HepG2 (cell line): ENCODE data around the gene GFER. TPM values are rescaled to one million over a fixed set of nuclear protein-coding genes. Genes with fewer than 3 reads are reported as not detected.

Experiments
- CENPBD1 ChIP-seq: sonication (generic); formaldehyde crosslinking; IDR thresholded peaks from 2 replicates; pipeline ENCODE4 v1.8.0; 2022; ENCODE audit warnings: missing genetic modification reagents, low read depth, mild to moderate bottlenecking, borderline replicate concordance
- MED8 ChIP-seq: sonication (generic); formaldehyde crosslinking; IDR thresholded peaks from 2 replicates; pipeline ENCODE4 v1.8.1; 2023; ENCODE audit warnings: mild to moderate bottlenecking, missing genetic modification reagents; ENCODE audit not compliant: insufficient replicate concordance
- PRDM4 ChIP-seq: sonication (generic); formaldehyde crosslinking; IDR thresholded peaks from 2 replicates; pipeline ENCODE4 v1.9.0; 2021; ENCODE audit warnings: missing genetic modification reagents, borderline replicate concordance
- SIN3B ChIP-seq: fragments of 150-350 bp; IDR thresholded peaks from 2 replicates; pipeline ENCODE4 v1.6.1; 2014; ENCODE audit warnings: low read length
- SNAPC4 ChIP-seq: sonication (generic); formaldehyde crosslinking; IDR thresholded peaks from 2 replicates; pipeline ENCODE4 v1.4.0; 2020; ENCODE audit warnings: mild to moderate bottlenecking, missing genetic modification reagents
- SP4 ChIP-seq: sonication (generic); formaldehyde crosslinking; IDR thresholded peaks from 2 replicates; pipeline ENCODE4 v1.8.1; 2023; ENCODE audit warnings: mild to moderate bottlenecking, missing genetic modification reagents
- TSC22D2 ChIP-seq: sonication (generic); formaldehyde crosslinking; IDR thresholded peaks from 2 replicates; pipeline ENCODE4 v1.5.1; 2020; ENCODE audit warnings: missing genetic modification reagents, mild to moderate bottlenecking, borderline replicate concordance
- ZBTB49 ChIP-seq: sonication (generic); formaldehyde crosslinking; IDR thresholded peaks from 2 replicates; pipeline ENCODE4 v1.4.0; 2020; ENCODE audit warnings: missing genetic modification reagents, borderline replicate concordance
- ZNF160 ChIP-seq: sonication (generic); formaldehyde crosslinking; IDR thresholded peaks from 2 replicates; pipeline ENCODE4 v1.8.0; 2022; ENCODE audit warnings: mild to moderate bottlenecking, inconsistent platforms, missing genetic modification reagents
- ZNF20 ChIP-seq: sonication (generic); formaldehyde crosslinking; IDR thresholded peaks from 2 replicates; pipeline ENCODE4 v1.4.0; 2020; ENCODE audit warnings: mild to moderate bottlenecking, moderate library complexity, missing genetic modification reagents
- ZNF362 ChIP-seq: sonication (generic); formaldehyde crosslinking; IDR thresholded peaks from 2 replicates; pipeline ENCODE4 v1.4.0; 2020; ENCODE audit warnings: missing genetic modification reagents, mild to moderate bottlenecking, borderline replicate concordance
- ZNF770 ChIP-seq: sonication (generic); formaldehyde crosslinking; IDR thresholded peaks from 2 replicates; pipeline ENCODE4 v1.5.0; 2020; ENCODE audit warnings: mild to moderate bottlenecking, missing genetic modification reagents
- ZNF781 ChIP-seq: sonication (generic); formaldehyde crosslinking; IDR thresholded peaks from 2 replicates; pipeline ENCODE4 v1.5.1; 2020; ENCODE audit warnings: borderline replicate concordance, mild to moderate bottlenecking, missing genetic modification reagents; ENCODE audit errors: not compliant biosample characterization
- polyA plus RNA-seq, 8 experiments: library from polyadenylated mRNA; depleted of rRNA in 3 of 8; stranded (reverse) in 7 of 8; unstranded in 1 of 8; fragments of >200 nt; fragmentation: Illumina TruSeq in 4 of 8; extraction: Trizol in 4 of 8; gene quantifications; 2 replicates each; pipeline versions ENCODE4 v1.2.1 to v1.2.3, GENCODE V29; 2011 to 2016; ENCODE audit warnings: low read depth in 4 of 8, missing spikeins in 1 of 8, mixed read lengths in 1 of 8; ENCODE audit not compliant: insufficient read depth in 1 of 8
- total RNA-seq, 5 experiments: library from RNA; depleted of rRNA; stranded (reverse); fragments of >200 nt; fragmentation: Illumina TruSeq; extraction: Trizol; gene quantifications; 2 replicates each; pipeline ENCODE4 v1.2.3, GENCODE V29; 2016; ENCODE audit warnings: low read depth in 1 of 5

The GFER gene
- total and polyA plus RNA-seq, 2 of the 13 experiments (the other 11 are each of a cell fraction or from before 2014, with no cell fraction given): 28.6 to 71.7 TPM

- no peak; the same call in 1 of the 2 replicates for TF ChIP-seq ZNF362
- TF ChIP-seq ZNF160 (CRISPR knock-in tag): peak; percentile 71; the same call in 1 of the 2 replicates
- no peak for TF ChIP-seq TSC22D2 (CRISPR knock-in tag)
- no peak for TF ChIP-seq ZBTB49
- no peak for TF ChIP-seq PRDM4 (CRISPR knock-in tag)
- no peak for TF ChIP-seq ZNF20 (CRISPR knock-in tag)
- TF ChIP-seq ZNF770 (CRISPR knock-in tag): peak; percentile 100
- TF ChIP-seq MED8 (CRISPR knock-in tag): no peak
- TF ChIP-seq SP4: peak; percentile 88
- peak; percentile 77 for TF ChIP-seq SIN3B
- no peak for TF ChIP-seq ZNF781 (CRISPR knock-in tag)
- no peak; the same call in 1 of the 2 replicates for TF ChIP-seq CENPBD1 (CRISPR knock-in tag)
- TF ChIP-seq SNAPC4 (CRISPR knock-in tag): no peak
These were observed at the start of gene GFER (continued) for GRCh38 chr16:1983544-1984346.
